ENCODE measurements around the gene DDX46.

DNA sequence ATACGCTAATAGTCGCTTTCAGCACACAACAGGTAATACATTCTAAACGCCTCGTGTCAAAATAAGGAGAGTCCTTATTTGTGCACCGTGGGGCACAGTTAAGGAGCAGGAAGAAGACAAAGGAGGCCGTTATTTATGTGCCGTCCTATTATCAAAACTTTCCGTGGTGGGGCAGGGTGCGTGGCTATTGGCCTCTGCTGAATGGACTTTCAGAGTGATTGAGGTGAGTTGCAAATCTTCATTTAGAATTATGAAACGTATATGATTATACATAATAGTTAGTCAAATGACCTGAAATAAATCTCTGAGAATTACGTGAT, 88.0 kb downstream of the DDX46 start:
- TF ChIP-seq, protein P1, sequence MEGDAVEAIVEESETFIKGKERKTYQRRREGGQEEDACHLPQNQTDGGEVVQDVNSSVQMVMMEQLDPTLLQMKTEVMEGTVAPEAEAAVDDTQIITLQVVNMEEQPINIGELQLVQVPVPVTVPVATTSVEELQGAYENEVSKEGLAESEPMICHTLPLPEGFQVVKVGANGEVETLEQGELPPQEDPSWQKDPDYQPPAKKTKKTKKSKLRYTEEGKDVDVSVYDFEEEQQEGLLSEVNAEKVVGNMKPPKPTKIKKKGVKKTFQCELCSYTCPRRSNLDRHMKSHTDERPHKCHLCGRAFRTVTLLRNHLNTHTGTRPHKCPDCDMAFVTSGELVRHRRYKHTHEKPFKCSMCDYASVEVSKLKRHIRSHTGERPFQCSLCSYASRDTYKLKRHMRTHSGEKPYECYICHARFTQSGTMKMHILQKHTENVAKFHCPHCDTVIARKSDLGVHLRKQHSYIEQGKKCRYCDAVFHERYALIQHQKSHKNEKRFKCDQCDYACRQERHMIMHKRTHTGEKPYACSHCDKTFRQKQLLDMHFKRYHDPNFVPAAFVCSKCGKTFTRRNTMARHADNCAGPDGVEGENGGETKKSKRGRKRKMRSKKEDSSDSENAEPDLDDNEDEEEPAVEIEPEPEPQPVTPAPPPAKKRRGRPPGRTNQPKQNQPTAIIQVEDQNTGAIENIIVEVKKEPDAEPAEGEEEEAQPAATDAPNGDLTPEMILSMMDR (IDR thresholded peaks at IDR 0.05; ENCODE audit: poor library complexity), result no peak
- TF ChIP-seq EZH2phosphoT487 (IDR thresholded peaks at IDR 0.05; ENCODE audit: low read depth, severe bottlenecking, unreplicated experiment), result no peak
